Liver (tissue), 9 donors: ENCODE results near the gene KANSL3. TPM values are rescaled to one million over a fixed set of nuclear protein-coding genes. Genes with fewer than 3 reads are reported as not detected.

Experiments used
- DNase-seq: peaks from one replicate; pipeline ENCODE4 v3.0.0-alpha.2; 2017; ENCODE audit warnings: low spot score
- H3K27ac ChIP-seq, 2 donors: one replicate each; pipeline ENCODE4 v1.7.0; 2013; ENCODE audit warnings: inconsistent platforms in 2 of 2, low read length in 2 of 2, control low read depth in 1 of 2, low read depth in 1 of 2, mild to moderate bottlenecking in 1 of 2
- H3K27me3 ChIP-seq, 4 donors: one replicate each; pipeline versions ENCODE4 v1.6.1 to v1.7.0; 2013; ENCODE audit warnings: low read length in 3 of 4, inconsistent platforms in 1 of 4, mild to moderate bottlenecking in 1 of 4, moderate library complexity in 1 of 4; ENCODE audit not compliant: control insufficient read depth in 4 of 4, insufficient read depth in 4 of 4
- H3K36me3 ChIP-seq, 4 donors: one replicate each; pipeline versions ENCODE4 v1.6.1 to v1.7.0; 2013; ENCODE audit warnings: low read length in 3 of 4, mild to moderate bottlenecking in 3 of 4, low read depth in 1 of 4, moderate library complexity in 1 of 4; ENCODE audit not compliant: control insufficient read depth in 4 of 4, insufficient read depth in 3 of 4
- H3K4me1 ChIP-seq, 4 donors: one replicate each; pipeline versions ENCODE4 v1.6.1 to v1.7.0; 2013; ENCODE audit warnings: low read length in 3 of 4, mild to moderate bottlenecking in 3 of 4, moderate library complexity in 1 of 4; ENCODE audit not compliant: control insufficient read depth in 4 of 4, insufficient read depth in 4 of 4
- H3K4me3 ChIP-seq, 3 donors: one replicate each; pipeline versions ENCODE4 v1.6.1 to v1.7.0; 2013; ENCODE audit warnings: low read length in 3 of 3, control low read depth in 1 of 3, low read depth in 1 of 3, mild to moderate bottlenecking in 1 of 3
- H3K9ac ChIP-seq, 2 donors: one replicate each; pipeline ENCODE4 v1.7.0; 2013; ENCODE audit warnings: low read length in 2 of 2, mild to moderate bottlenecking in 2 of 2, moderate library complexity in 2 of 2, control low read depth in 1 of 2, low read depth in 1 of 2
- H3K9me3 ChIP-seq, 4 donors: one replicate each; pipeline versions ENCODE4 v1.6.1 to v1.7.0; 2013; ENCODE audit warnings: low read length in 3 of 4; ENCODE audit not compliant: control insufficient read depth in 4 of 4
- CTCF ChIP-seq: fragments of 150-350 bp; IDR thresholded peaks from 2 replicates; pipeline ENCODE4 v1.5.1; 2017; ENCODE audit warnings: improper control_type of control experiment, low read depth, low read length; ENCODE audit not compliant: missing input control
- FOXA1 ChIP-seq: IDR thresholded peaks from 2 replicates; pipeline ENCODE4 v1.6.1; 2016; ENCODE audit warnings: antibody characterized with exemption
- FOXA2 ChIP-seq: IDR thresholded peaks from 2 replicates; pipeline ENCODE4 v1.6.1; 2016; ENCODE audit warnings: antibody characterized with exemption
- GABPA ChIP-seq, 2 donors: IDR thresholded peaks in 1 of 2; conservative IDR thresholded peaks in 1 of 2; 2 replicates each; pipeline ENCODE4 v1.6.1; 2016; ENCODE audit warnings: antibody characterized with exemption in 2 of 2, mild to moderate bottlenecking in 1 of 2, moderate library complexity in 1 of 2
- HNF4A ChIP-seq, 2 donors: conservative IDR thresholded peaks; 2 replicates each; pipeline ENCODE4 v1.6.1; 2016; ENCODE audit warnings: antibody characterized with exemption in 2 of 2, mild to moderate bottlenecking in 2 of 2
- HNF4G ChIP-seq: IDR thresholded peaks from 2 replicates; pipeline ENCODE4 v1.6.1; 2016; ENCODE audit warnings: antibody characterized with exemption
- JUND ChIP-seq, 2 donors: IDR thresholded peaks; 2 replicates each; pipeline ENCODE4 v1.6.1; 2016; ENCODE audit warnings: antibody characterized with exemption in 2 of 2
- MAX ChIP-seq: IDR thresholded peaks from 2 replicates; pipeline ENCODE4 v1.6.1; 2016; ENCODE audit warnings: antibody characterized with exemption
- NR2F2 ChIP-seq: IDR thresholded peaks from 2 replicates; pipeline ENCODE4 v1.6.1; 2016; ENCODE audit warnings: antibody characterized with exemption
- RAD21 ChIP-seq, 2 donors: IDR thresholded peaks; 2 replicates each; pipeline ENCODE4 v1.6.1; 2016; ENCODE audit warnings: antibody characterized with exemption in 2 of 2, mild to moderate bottlenecking in 2 of 2
- REST ChIP-seq: IDR thresholded peaks from 2 replicates; pipeline ENCODE4 v1.6.1; 2016; ENCODE audit warnings: antibody characterized with exemption, mild to moderate bottlenecking
- RXRA ChIP-seq, 2 donors: IDR thresholded peaks; 2 replicates each; pipeline ENCODE4 v1.6.1; 2017 to 2018; ENCODE audit warnings: antibody characterized with exemption in 2 of 2, mild to moderate bottlenecking in 1 of 2
- SP1 ChIP-seq: IDR thresholded peaks from 2 replicates; pipeline ENCODE4 v1.6.1; 2018; ENCODE audit warnings: antibody characterized with exemption, mild to moderate bottlenecking
- YY1 ChIP-seq: IDR thresholded peaks from 2 replicates; pipeline ENCODE4 v1.6.1; 2016; ENCODE audit warnings: antibody characterized with exemption, mild to moderate bottlenecking
- ZBTB33 ChIP-seq: IDR thresholded peaks from 2 replicates; pipeline ENCODE4 v1.6.1; 2016; ENCODE audit warnings: antibody characterized with exemption
- WGBS: extraction: QIAGEN DNeasy Blood & Tissue Kit; methylation state at CpG from one replicate; pipeline ENCODE4 v1.1.7; 2013; 5-methylcytosine and 5-hydroxymethylcytosine counted together
- polyA plus RNA-seq, 2 donors: library from polyadenylated mRNA; stranded (reverse) in 1 of 2; unstranded in 1 of 2; fragments of 200-250 nt in 1 of 2; fragments of >200 nt in 1 of 2; fragmentation: Nextera tagmentation in 1 of 2; extraction: Ambion mirVana in 1 of 2; gene quantifications; one replicate each; pipeline versions ENCODE4 v1.2.1 to v1.2.3, GENCODE V29; 2013 to 2015
- total RNA-seq, 2 donors: library from RNA; depleted of rRNA; stranded (reverse); fragments of >200 nt; gene quantifications; one replicate each; pipeline ENCODE4 v1.2.3, GENCODE V29; 2014
- donor health status: healthy.
- donor health status: healthy.
- donor health status: healthy.
- donor health status: healthy.
- donor health status: healthy.

KANSL3 gene
- total and polyA plus RNA-seq, 4 donors: 8.3 to 30.5 (median 18.6) TPM

GRCh38 chr2:96594282-96594681, 43.8 kb downstream of the KANSL3 start:
- Histone ChIP-seq H3K4me3 (no peak overlapping the region), H3K9me3 (no peaks in the 10 kb centered on the region), H3K36me3 (peaks cover 15 to 49% (median 37%) of the 10 kb centered on the region in 4 donors), H3K9ac (no peak overlapping the region), H3K27me3 (no peaks in the 10 kb centered on the region), H3K27ac (no peak overlapping the region), H3K4me1 (no peaks in the 10 kb centered on the region)
- no peak for DNase-seq
- WGBS: 88% methylated on average over 3 of the region's 3 CpGs
- TF ChIP-seq FOXA2: no peak
- no peak for TF ChIP-seq NR2F2
- no peak for TF ChIP-seq HNF4G
- TF ChIP-seq RXRA (IDR thresholded peaks at IDR 0.05): no peak
- no peak for TF ChIP-seq JUND (IDR thresholded peaks at IDR 0.05)
- TF ChIP-seq FOXA1: no peak
- TF ChIP-seq GABPA (IDR thresholded peaks at IDR 0.05 in 1 of 2, conservative IDR thresholded peaks at IDR 0.05 in 1 of 2): no peak
- no peak for TF ChIP-seq YY1
- no peak for TF ChIP-seq MAX
- TF ChIP-seq RAD21 (IDR thresholded peaks at IDR 0.05): no peak
- TF ChIP-seq SP1: no peak

GRCh38 chr2:96591494-96591893, 46.6 kb downstream of the KANSL3 start:
- WGBS: 96% methylated on average over 3 of the region's 3 CpGs
- no peaks in the 10 kb centered on the region for H3K4me1 ChIP-seq
- H3K27me3 ChIP-seq: no peaks in the 10 kb centered on the region
- TF ChIP-seq SP1 (no peak), MAX (no peak), ZBTB33 (no peak)
- no peak overlapping the region for H3K4me3 ChIP-seq
- peaks cover 9 to 40% (median 29%) of the 10 kb centered on the region in 4 donors for H3K36me3 ChIP-seq
- H3K9ac ChIP-seq: no peak overlapping the region
- H3K9me3 ChIP-seq: no peaks in the 10 kb centered on the region
- H3K27ac ChIP-seq: no peak overlapping the region
- DNase-seq: no peak

- H3K27ac ChIP-seq: no peak overlapping the region
- no peak overlapping the region for H3K9ac ChIP-seq
- peaks cover 7 to 36% (median 27%) of the 10 kb centered on the region in 4 donors for H3K36me3 ChIP-seq
- H3K4me3 ChIP-seq: no peak overlapping the region
- no peaks in the 10 kb centered on the region for H3K27me3 ChIP-seq
- WGBS: 87% methylated on average over 2 of the region's 2 CpGs
- H3K9me3 ChIP-seq: no peaks in the 10 kb centered on the region
- TF ChIP-seq CTCF (no peak), REST (no peak), RAD21 (IDR thresholded peaks at IDR 0.05) (no peak), HNF4A (conservative IDR thresholded peaks at IDR 0.05) (no peak), YY1 (no peak)
- no peaks in the 10 kb centered on the region for H3K4me1 ChIP-seq
- DNase-seq: no peak
Measured at GRCh38 chr2:96591054-96591453, 47.1 kb downstream of the KANSL3 start.
